Neural progenitor cell (in vitro differentiated cells): ENCODE measurements around the gene INTS11.

Experiments
- CTCF ChIP-seq: fragments of 200-600 bp; sonication (generic); IDR thresholded peaks from 2 replicates; pipeline ENCODE4 v1.5.1; 2017; ENCODE audit warnings: antibody characterized with exemption, mild to moderate bottlenecking
- EZH2 ChIP-seq: fragments of 200-600 bp; sonication (generic); IDR thresholded peaks from 2 replicates; pipeline ENCODE4 v1.6.1; 2017; ENCODE audit warnings: antibody characterized with exemption, mild to moderate bottlenecking, moderate library complexity
- EZH2phosphoT487 ChIP-seq: fragments of 200-600 bp; sonication (generic); IDR thresholded peaks from 2 replicates; pipeline ENCODE4 v1.6.1; 2017; ENCODE audit warnings: antibody characterized with exemption

GRCh38 chr1:1320666-1321448 is 3.6 kb downstream of the INTS11 start:
- TF ChIP-seq CTCF (no peak), EZH2 (no peak), EZH2phosphoT487 (no peak)
